HL-60/S4 treated with retinoic acid at 250 ng/mL for 4 days and 3 days (cell line): ENCODE data around the gene CKAP2L.

Experiments used
- in situ Hi-C: fragments of 300-500 bp; cut with MboI; formaldehyde crosslinking; loops from 2 replicates; pipeline ENCODE4 v1.7.0; 2022; ENCODE audit warnings: low sequenced_read_pairs

Gene CKAP2L

GRCh38 chr2:112765251-112765650 is 842 bp upstream of the CKAP2L start:
- in situ Hi-C loops, result no loop called here

GRCh38 chr2:112762276-112762675 is 2.1 kb downstream of the CKAP2L start:
- in situ Hi-C loops, result no loop called here

DNA sequence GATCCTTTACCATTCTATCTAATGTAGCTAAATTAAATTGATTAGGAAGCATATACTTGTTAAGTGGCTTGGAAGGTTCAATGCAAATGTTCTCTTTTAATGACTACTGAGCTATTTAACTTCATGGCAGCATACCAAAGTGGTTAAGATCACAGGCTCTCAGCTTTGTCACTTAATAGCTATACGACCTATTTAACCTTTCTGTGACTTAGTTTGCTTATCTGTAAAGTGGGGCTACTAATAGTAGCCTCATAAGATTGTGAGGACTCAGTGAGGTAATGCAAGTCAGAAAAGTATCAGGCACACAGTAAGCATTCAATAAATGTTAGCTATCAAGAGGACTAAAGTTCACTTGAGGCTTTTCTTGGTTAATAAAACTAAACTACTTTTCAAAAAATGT is 4.3 kb downstream of the CKAP2L start:
- in situ Hi-C loops, result no loop called here

DNA sequence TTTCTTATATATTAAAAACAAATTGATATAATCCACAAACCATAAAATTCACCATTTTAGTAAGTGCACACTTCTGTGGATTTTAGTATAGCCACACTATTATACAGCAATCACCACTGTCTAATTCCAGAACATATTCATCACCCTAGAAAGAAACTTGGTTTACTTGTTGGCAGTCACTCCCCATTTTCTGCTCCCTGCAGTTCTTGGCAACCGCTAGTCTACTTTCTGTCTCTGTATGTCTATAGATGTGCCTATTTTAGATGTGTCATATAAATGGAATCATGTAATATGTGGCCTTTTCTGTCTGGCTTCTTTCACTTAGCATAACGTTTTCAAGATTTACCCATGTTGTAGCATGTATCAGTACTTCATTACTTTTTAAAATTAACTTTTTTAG is 5.7 kb downstream of the CKAP2L start:
- in situ Hi-C loops, result no loop called here

- in situ Hi-C loops, result no loop called here
These were observed 7.1 kb downstream of the CKAP2L start for GRCh38 chr2:112757265-112757664.

DNA sequence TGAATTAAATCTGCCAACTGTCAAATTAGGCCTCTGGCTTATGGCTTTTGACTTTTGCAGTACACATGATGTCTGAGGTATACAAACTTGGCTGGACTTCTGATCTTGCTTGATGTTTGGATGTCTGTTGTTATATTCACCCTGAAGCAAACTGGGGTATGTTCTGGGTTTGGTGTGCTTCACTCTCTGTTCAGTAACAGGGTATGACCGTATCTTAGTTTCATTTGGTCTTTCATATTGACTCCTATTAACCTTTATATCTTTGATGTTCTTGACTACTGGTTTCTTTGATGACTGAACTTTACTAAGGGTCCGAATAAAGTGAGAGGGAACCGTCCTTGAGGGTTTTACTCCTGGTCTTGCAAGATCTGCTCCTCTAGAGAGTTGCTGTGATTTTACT is 8.2 kb downstream of the CKAP2L start:
- in situ Hi-C loops, result no loop called here

- in situ Hi-C loops, result no loop called here
These were observed 9.0 kb downstream of the CKAP2L start for GRCh38 chr2:112755444-112755843.

- in situ Hi-C loops, result loop anchor here (5.0 kb wide), 1 partner anchor 133 kb away; no protein-coding TSS in a partner anchor
These were observed 9.8 kb downstream of the CKAP2L start for GRCh38 chr2:112754564-112754963.

DNA sequence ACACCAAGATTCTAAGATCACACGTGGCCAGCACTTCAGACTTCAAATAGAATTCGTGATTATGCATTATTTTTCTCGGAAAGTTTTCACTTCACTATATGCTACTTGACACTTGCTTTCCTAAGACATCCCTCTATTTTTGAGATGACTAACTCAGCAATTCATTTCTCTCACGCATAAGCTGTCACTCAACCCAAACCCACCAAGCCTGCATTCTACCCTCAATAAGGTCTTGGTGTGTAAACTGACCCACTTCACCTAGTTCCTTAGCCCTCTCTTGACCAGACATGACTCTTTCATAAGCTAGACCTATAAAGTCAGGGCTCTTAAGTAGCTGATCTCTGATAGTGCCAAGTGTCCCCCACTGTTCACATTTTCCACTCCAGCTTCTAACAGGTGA is 11.7 kb downstream of the CKAP2L start:
- in situ Hi-C loops, result loop anchor here (5.0 kb wide), 1 partner anchor 135 kb away; no protein-coding TSS in a partner anchor

DNA sequence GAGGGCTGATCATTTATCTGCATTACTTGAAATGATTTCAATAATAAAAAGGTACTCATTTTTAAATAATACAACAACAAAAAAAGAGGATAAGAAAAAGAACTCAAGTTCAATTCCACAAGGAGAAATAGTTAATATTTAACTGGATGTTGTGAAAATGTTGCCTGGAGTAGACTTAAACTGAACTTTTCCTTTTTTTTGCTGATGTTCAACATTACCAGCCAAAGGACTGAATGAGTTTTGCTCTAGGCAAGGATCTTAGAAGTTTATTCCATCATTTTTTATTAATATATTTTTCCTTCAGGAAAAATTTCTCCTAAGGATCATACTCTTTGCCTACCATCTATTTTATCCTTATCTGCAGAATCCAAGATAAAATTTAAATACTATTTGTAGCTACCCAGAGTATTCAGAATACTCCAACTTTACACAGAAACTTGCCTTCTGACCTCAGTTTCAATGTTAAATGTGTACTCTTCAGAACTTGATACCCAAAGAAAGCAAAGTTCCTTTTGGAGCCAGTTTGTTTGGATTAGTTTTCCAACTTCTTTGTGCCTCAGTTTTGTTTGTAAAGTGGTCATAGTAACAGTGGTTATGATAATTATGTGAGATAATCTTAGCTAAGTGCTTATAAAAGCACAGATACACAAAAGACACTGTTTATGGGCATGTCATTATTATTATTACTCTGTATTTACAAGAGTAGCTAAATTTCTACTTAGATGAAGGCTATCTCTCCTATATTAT is 12.8 kb downstream of the CKAP2L start:
- in situ Hi-C loops, result loop anchor here (5.0 kb wide), 1 partner anchor 136 kb away; no protein-coding TSS in a partner anchor

- in situ Hi-C loops, result loop anchor here (5.0 kb wide), 1 partner anchor 137 kb away; no protein-coding TSS in a partner anchor
These were observed 13.9 kb downstream of the CKAP2L start for GRCh38 chr2:112750560-112750843.

GRCh38 chr2:112749755-112750559 is 14.5 kb downstream of the CKAP2L start:
- in situ Hi-C loops, result loop anchor here (5.0 kb wide), 1 partner anchor 137 kb away; no protein-coding TSS in a partner anchor

DNA sequence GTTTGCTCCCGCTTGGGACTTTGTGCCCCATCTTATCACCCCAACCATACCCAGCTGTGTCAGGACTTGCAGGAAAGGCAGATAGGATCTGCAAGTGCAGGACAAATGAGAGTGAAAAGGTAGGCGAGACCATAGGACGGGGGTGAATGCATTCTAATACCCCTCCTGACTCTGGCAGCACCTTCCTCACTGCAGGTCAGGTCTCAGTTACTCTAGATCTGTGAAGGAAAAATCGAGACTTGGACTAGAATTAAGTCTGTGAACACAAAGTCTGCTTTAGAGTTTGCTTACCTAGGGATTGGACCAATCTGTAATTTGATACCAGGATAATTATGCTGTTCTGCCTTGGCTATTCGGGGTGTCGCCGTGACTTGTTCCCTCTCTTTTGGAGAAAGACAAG is 23.9 kb downstream of the CKAP2L start:
- in situ Hi-C loops, result no loop called here

DNA sequence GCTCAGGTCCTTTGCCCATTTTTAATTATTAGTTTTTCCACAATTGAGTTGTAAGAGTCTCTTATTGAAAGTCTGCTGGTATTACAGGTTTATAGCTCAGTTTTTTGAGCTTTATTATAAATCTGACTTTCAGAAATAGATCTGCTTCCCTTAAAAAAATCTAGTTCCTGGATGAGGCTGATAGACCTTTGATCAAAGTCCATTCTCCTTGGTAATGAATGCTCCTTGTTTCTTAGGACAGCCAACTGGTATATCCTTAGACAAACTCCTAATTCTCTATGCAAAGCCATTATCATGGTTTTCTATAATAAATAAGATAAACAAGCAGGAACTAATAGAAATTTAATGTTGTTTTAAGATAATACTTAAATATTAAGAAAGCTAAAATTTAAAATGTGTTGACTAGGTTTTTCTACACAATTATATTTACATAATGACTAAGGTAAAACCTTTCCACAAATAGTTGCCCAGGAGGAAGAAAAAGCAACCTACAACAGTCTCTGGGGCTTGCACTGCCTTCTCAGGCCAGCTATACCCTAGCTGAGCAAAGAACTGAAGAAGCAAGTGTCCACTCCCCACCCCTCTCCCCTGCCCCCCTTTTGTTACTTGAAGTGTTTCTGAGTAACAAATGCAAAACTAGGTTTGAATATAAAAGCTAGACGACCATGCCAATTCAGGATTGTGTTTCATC is 26.7 kb downstream of the CKAP2L start:
- in situ Hi-C loops, result no loop called here

GRCh38 chr2:112733871-112734270 is 30.5 kb downstream of the CKAP2L start:
- in situ Hi-C loops, result no loop called here

DNA sequence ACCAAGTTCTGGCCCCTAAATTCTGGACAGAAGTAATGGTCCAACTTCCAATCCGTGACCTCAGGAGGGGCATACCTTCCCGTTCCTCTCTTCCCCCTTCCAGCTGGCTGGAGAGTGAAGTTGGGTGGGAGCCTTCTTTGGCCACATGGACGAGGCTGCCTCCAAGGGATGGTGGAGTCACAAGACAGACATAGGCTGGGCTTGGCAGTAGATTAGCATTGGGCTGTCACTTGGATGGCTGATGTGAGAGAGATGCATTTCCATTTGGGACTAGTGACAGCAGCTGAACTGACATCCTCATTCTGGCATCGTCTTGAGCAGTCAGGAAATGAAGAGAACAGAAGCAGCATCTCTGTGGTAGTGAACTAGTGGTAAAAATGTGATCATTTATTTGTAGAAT is 31.0 kb downstream of the CKAP2L start:
- in situ Hi-C loops, result no loop called here

DNA sequence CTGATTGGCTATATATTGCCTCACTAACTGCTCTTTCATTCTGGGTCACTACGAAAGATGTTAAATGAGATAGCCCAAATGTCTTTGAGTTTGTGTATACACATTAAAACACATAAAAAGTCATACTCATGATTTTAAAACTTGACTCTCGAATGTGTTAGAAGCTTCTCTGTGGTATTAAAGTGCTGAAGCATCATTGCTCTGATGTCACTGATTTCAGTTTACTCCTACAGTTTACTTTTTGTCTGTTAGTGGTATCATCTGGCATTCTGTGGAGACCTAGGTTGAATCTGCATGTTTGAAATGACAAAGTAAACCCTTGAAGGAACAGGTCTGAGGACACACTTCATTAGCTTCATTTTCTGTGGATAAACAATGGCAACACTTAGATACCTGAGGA is 32.9 kb downstream of the CKAP2L start:
- in situ Hi-C loops, result no loop called here

GRCh38 chr2:112730791-112731190 is 33.6 kb downstream of the CKAP2L start:
- in situ Hi-C loops, result no loop called here

DNA sequence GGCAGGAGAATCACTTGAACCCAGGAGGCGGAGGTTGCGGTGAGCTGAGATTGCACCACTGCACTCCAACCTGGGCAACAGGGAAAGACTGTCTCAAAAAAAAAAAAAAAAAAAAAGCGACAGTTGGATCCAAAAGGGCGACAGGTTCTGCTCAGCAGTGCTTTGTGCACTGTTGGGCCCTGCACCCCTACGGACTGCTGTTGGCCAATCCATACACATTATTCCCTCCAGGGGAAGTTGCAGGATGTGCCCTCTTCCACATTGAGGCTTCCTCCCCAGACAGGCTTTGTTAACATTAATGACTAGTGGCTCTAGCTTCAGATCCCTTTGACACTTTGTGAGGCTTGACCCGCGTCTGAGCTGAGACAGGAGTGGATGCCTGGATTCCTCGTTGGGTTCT is 34.2 kb downstream of the CKAP2L start:
- in situ Hi-C loops, result no loop called here

- in situ Hi-C loops, result no loop called here
These were observed 35.8 kb downstream of the CKAP2L start for GRCh38 chr2:112728378-112729175.

DNA sequence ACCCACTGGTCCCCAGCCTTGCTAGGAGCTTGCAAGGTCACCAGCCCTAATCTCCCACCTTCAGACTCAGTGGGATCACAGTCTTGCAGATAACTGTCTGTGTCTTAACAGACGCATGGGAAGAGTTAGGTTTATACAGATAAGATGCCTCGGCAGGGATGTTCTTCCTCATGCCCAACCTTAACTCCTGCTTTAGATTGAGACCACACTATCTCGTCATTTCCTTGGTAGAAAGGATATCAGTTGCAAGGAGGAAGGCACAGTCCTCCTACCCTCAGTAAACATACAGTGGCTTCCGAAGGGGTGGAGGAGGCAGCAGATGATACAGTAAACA is 36.4 kb downstream of the CKAP2L start:
- in situ Hi-C loops, result no loop called here
